OCI-LY3 (cell line): ENCODE results near the gene LHX4.

Experiments used
- H2AFZ ChIP-seq: fragments of 200-600, 300-600 bp; shearing (Covaris generic); 2 replicates; pipeline ENCODE4 v1.6.0; 2014; ENCODE audit warnings: antibody characterized with exemption, low read depth, low read length
- H3K27ac ChIP-seq: fragments of 200-600, 300-600 bp; sonication (generic); 2 replicates; pipeline ENCODE4 v1.5.1; 2014; ENCODE audit warnings: mild to moderate bottlenecking, low read length, moderate library complexity, mixed read lengths
- H3K27me3 ChIP-seq: fragments of 200-600, 300-600 bp; sonication (generic); 2 replicates; pipeline ENCODE4 v1.6.1; 2014; ENCODE audit warnings: low read depth, low read length, mixed read lengths
- H3K36me3 ChIP-seq: fragments of 200-600, 300-600 bp; sonication (generic); replicated peaks from 2 replicates; pipeline ENCODE3; 2014; ENCODE audit warnings: low read depth, low read length, mixed read lengths
- H3K4me1 ChIP-seq: fragments of 300-600, 200-600 bp; sonication (generic); 2 replicates; pipeline ENCODE4 v1.6.1; 2014; ENCODE audit warnings: low read length, mixed read lengths
- H3K4me2 ChIP-seq: fragments of 200-600, 300-600 bp; sonication (generic); 2 replicates; pipeline ENCODE4 v1.6.1; 2014; ENCODE audit warnings: low read length, mixed read lengths
- H3K4me3 ChIP-seq: fragments of 300-600, 200-600 bp; sonication (generic); 2 replicates; pipeline ENCODE4 v1.5.1; 2014; ENCODE audit warnings: antibody characterized with exemption, mild to moderate bottlenecking, low read length, moderate library complexity
- H3K79me2 ChIP-seq: fragments of 300-600, 200-600 bp; shearing (Covaris generic); 2 replicates; pipeline ENCODE4 v1.6.1; 2014; ENCODE audit warnings: mild to moderate bottlenecking, low read length, mixed read lengths
- H3K9ac ChIP-seq: fragments of 300-600, 200-600 bp; shearing (Covaris generic); 2 replicates; pipeline ENCODE4 v1.6.0; 2014; ENCODE audit warnings: mild to moderate bottlenecking, low read length, moderate library complexity
- H3K9me3 ChIP-seq: fragments of 200-600, 300-600 bp; shearing (Covaris generic); 2 replicates; pipeline ENCODE4 v1.6.1; 2014; ENCODE audit warnings: low read length, mixed read lengths; ENCODE audit not compliant: insufficient read depth
- H4K20me1 ChIP-seq: fragments of 200-600, 300-600 bp; sonication (generic); 2 replicates; pipeline ENCODE4 v1.6.1; 2016; ENCODE audit warnings: low read length, mixed read lengths; ENCODE audit not compliant: insufficient read depth
- CTCF ChIP-seq: fragments of 200-600, 300-600 bp; sonication (generic); IDR thresholded peaks from 2 replicates; pipeline ENCODE4 v1.5.1; 2014; ENCODE audit warnings: antibody characterized with exemption, low read length, low read depth
- EZH2phosphoT487 ChIP-seq: fragments of 200-600 bp; shearing (Covaris generic); IDR thresholded peaks from 2 replicates; pipeline ENCODE4 v1.6.1; 2018; ENCODE audit warnings: antibody characterized with exemption, mixed run types, low read depth

The LHX4 gene

GRCh38 chr1:180258935-180259334, 28.9 kb downstream of the LHX4 start:
- Histone ChIP-seq H3K27ac (no peak overlapping the region), H3K4me2 (no peak overlapping the region), H3K4me1 (no peaks in the 10 kb centered on the region), H4K20me1 (no peaks in the 10 kb centered on the region), H3K9ac (no peak overlapping the region), H3K79me2 (no peaks in the 10 kb centered on the region), H2AFZ (no peak overlapping the region), H3K4me3 (no peak overlapping the region), H3K36me3 (no peaks in the 10 kb centered on the region), H3K9me3 (no peaks in the 10 kb centered on the region), H3K27me3 (no peaks in the 10 kb centered on the region)
- TF ChIP-seq EZH2phosphoT487, result no peak

- H3K4me3 ChIP-seq, result no peak overlapping the region
- H2AFZ ChIP-seq, result no peak overlapping the region
- TF ChIP-seq EZH2phosphoT487 (no peak), CTCF (no peak)
- H3K4me2 ChIP-seq, result no peak overlapping the region
- no peaks in the 10 kb centered on the region for H3K79me2 ChIP-seq
- no peaks in the 10 kb centered on the region for H4K20me1 ChIP-seq
- no peaks in the 10 kb centered on the region for H3K36me3 ChIP-seq
- no peaks in the 10 kb centered on the region for H3K9me3 ChIP-seq
- H3K27ac ChIP-seq, result no peak overlapping the region
- no peaks in the 10 kb centered on the region for H3K27me3 ChIP-seq
- H3K9ac ChIP-seq, result no peak overlapping the region
- no peaks in the 10 kb centered on the region for H3K4me1 ChIP-seq
These were observed 29.6 kb downstream of the LHX4 start for GRCh38 chr1:180259431-180260338.

GRCh38 chr1:180260541-180260940, 30.5 kb downstream of the LHX4 start:
- no peak overlapping the region for H3K4me2 ChIP-seq
- no peak overlapping the region for H2AFZ ChIP-seq
- H3K27me3 ChIP-seq, result no peaks in the 10 kb centered on the region
- no peak overlapping the region for H3K9ac ChIP-seq
- no peak overlapping the region for H3K4me3 ChIP-seq
- no peak overlapping the region for H3K27ac ChIP-seq
- H3K9me3 ChIP-seq, result no peaks in the 10 kb centered on the region
- no peak for TF ChIP-seq EZH2phosphoT487
- H4K20me1 ChIP-seq, result no peaks in the 10 kb centered on the region
- H3K79me2 ChIP-seq, result no peaks in the 10 kb centered on the region
- H3K36me3 ChIP-seq, result no peaks in the 10 kb centered on the region
- no peaks in the 10 kb centered on the region for H3K4me1 ChIP-seq

GRCh38 chr1:180261030-180261429, 31.0 kb downstream of the LHX4 start:
- Histone ChIP-seq H2AFZ (no peak overlapping the region), H3K27me3 (no peaks in the 10 kb centered on the region)

More at GRCh38 chr1:180261030-180261429, 31.0 kb downstream of the LHX4 start:
- no peaks in the 10 kb centered on the region for H3K4me1 ChIP-seq
- no peak overlapping the region for H3K4me3 ChIP-seq
- no peak overlapping the region for H3K27ac ChIP-seq
- no peaks in the 10 kb centered on the region for H4K20me1 ChIP-seq
- no peak for TF ChIP-seq EZH2phosphoT487
- TF ChIP-seq CTCF, result no peak
- H3K9ac ChIP-seq, result no peak overlapping the region
- H3K79me2 ChIP-seq, result no peaks in the 10 kb centered on the region
- no peaks in the 10 kb centered on the region for H3K9me3 ChIP-seq
- H3K36me3 ChIP-seq, result no peaks in the 10 kb centered on the region
- no peak overlapping the region for H3K4me2 ChIP-seq
